CD14-positive monocyte (primary cell): ENCODE results near the gene MALRD1. TPM values are rescaled to one million over a fixed set of nuclear protein-coding genes. Genes with fewer than 3 reads are reported as not detected.

Source experiments
- DNase-seq, 3 donors: peaks; one replicate each; pipeline ENCODE4 v3.0.0-alpha.2; 2011 to 2022
- H2AFZ ChIP-seq: 2 replicates; pipeline ENCODE4 v1.6.0; 2012; ENCODE audit warnings: mild to moderate bottlenecking, low read depth, low read length, inconsistent platforms; ENCODE audit not compliant: insufficient read depth, poor library complexity, severe bottlenecking
- H3K27ac ChIP-seq, 2 donors: 1 replicate in 1 of 2; 2 replicates in 1 of 2; pipeline ENCODE4 v1.5.1; 2012 to 2013; ENCODE audit warnings: low read length in 2 of 2, control low read depth in 1 of 2, inconsistent platforms in 1 of 2, low read depth in 1 of 2, mild to moderate bottlenecking in 1 of 2
- H3K27me3 ChIP-seq, 2 donors: one replicate each; pipeline versions ENCODE4 v1.6.0 to v1.6.1; 2011 to 2013; ENCODE audit warnings: low read length in 2 of 2; ENCODE audit not compliant: control insufficient read depth in 2 of 2, insufficient read depth in 2 of 2
- H3K36me3 ChIP-seq, 2 donors: replicated peaks in 1 of 2; 1 replicate in 1 of 2; 2 replicates in 1 of 2; pipeline versions ENCODE4 v1.5.1 to v1.6.1; 2012 to 2013; ENCODE audit warnings: low read length in 2 of 2, control low read depth in 1 of 2, inconsistent platforms in 1 of 2, mild to moderate bottlenecking in 1 of 2; ENCODE audit not compliant: insufficient read depth in 2 of 2, control insufficient read depth in 1 of 2
- H3K4me1 ChIP-seq, 2 donors: 1 replicate in 1 of 2; 2 replicates in 1 of 2; pipeline versions ENCODE4 v1.5.1 to v1.6.1; 2012 to 2013; ENCODE audit warnings: low read length in 2 of 2, control low read depth in 1 of 2, inconsistent platforms in 1 of 2, mild to moderate bottlenecking in 1 of 2, moderate library complexity in 1 of 2; ENCODE audit not compliant: insufficient read depth in 2 of 2, control insufficient read depth in 1 of 2
- H3K4me2 ChIP-seq: replicated peaks from 2 replicates; pipeline ENCODE3; 2012; ENCODE audit warnings: low read length, moderate library complexity, mild to moderate bottlenecking; ENCODE audit not compliant: poor library complexity, severe bottlenecking; ENCODE audit errors: extremely low read depth
- H3K4me3 ChIP-seq, 3 experiments: fragments of 200-600 bp in 1 of 3; sonication (generic) in 1 of 3; replicated peaks in 1 of 3; 1 replicate in 2 of 3; 2 replicates in 1 of 3; pipeline ENCODE4 v1.5.1; 2011 to 2013; ENCODE audit warnings: low read length in 3 of 3, mild to moderate bottlenecking in 3 of 3, control low read depth in 2 of 3, low read depth in 2 of 3, inconsistent platforms in 1 of 3, moderate library complexity in 1 of 3
- H3K79me2 ChIP-seq: 2 replicates; pipeline ENCODE4 v1.6.0; 2012; ENCODE audit warnings: mild to moderate bottlenecking, control low read depth, inconsistent platforms, low read length, moderate library complexity; ENCODE audit not compliant: insufficient read depth
- H3K9ac ChIP-seq: 2 replicates; pipeline ENCODE4 v1.6.0; 2017; ENCODE audit warnings: low read length, mild to moderate bottlenecking; ENCODE audit not compliant: insufficient read depth, poor library complexity, severe bottlenecking
- H3K9me3 ChIP-seq, 2 donors: replicated peaks in 1 of 2; 1 replicate in 1 of 2; 2 replicates in 1 of 2; pipeline versions ENCODE4 v1.5.1 to v1.6.1; 2012 to 2013; ENCODE audit warnings: low read length in 2 of 2, control low read depth in 1 of 2; ENCODE audit not compliant: control insufficient read depth in 1 of 2, insufficient read depth in 1 of 2
- H4K20me1 ChIP-seq: 2 replicates; pipeline ENCODE4 v1.6.0; 2012; ENCODE audit warnings: mild to moderate bottlenecking, low read length, control low read depth, moderate library complexity; ENCODE audit not compliant: insufficient read depth
- H3K27ac Mint-ChIP-seq, 7 donors: one replicate each; pipeline ENCODE4 v1.8.0; 2020; ENCODE audit warnings: mild to moderate bottlenecking in 7 of 7, mixed read lengths in 7 of 7, moderate library complexity in 6 of 7, inconsistent platforms in 2 of 7
- H3K27me3 Mint-ChIP-seq, 3 donors: one replicate each; pipeline ENCODE4 v1.8.0; 2021 to 2022; ENCODE audit warnings: low read depth in 3 of 3, mild to moderate bottlenecking in 3 of 3, mixed read lengths in 3 of 3, moderate library complexity in 3 of 3, inconsistent platforms in 1 of 3
- H3K36me3 Mint-ChIP-seq, 2 donors: one replicate each; pipeline ENCODE4 v1.8.0; 2020; ENCODE audit warnings: mixed read lengths in 2 of 2, inconsistent platforms in 1 of 2, mild to moderate bottlenecking in 1 of 2
- H3K4me1 Mint-ChIP-seq: one replicate; pipeline ENCODE4 v1.8.0; 2020; ENCODE audit warnings: mild to moderate bottlenecking, mixed read lengths
- H3K4me3 Mint-ChIP-seq, 2 donors: one replicate each; pipeline ENCODE4 v1.8.0; 2020; ENCODE audit warnings: mild to moderate bottlenecking in 2 of 2, mixed read lengths in 2 of 2, moderate library complexity in 1 of 2
- H3K9me3 Mint-ChIP-seq, 7 donors: one replicate each; pipeline ENCODE4 v1.8.0; 2020 to 2022; ENCODE audit warnings: mixed read lengths in 7 of 7, mild to moderate bottlenecking in 6 of 7, moderate library complexity in 6 of 7, inconsistent platforms in 2 of 7
- CTCF ChIP-seq: fragments of 200-600 bp; IDR thresholded peaks from one replicate; pipeline ENCODE4 v1.8.0; 2022; ENCODE audit warnings: antibody characterized with exemption, mild to moderate bottlenecking
- WGBS: methylation state at CpG from one replicate; pipeline ENCODE4 v1.1.5; 2013; ENCODE audit warnings: missing lambda C conversion rate; ENCODE audit not compliant: insufficient coverage; 5-methylcytosine and 5-hydroxymethylcytosine counted together
- intact Hi-C, 2 donors: fragments of 100-400 bp; cut with micrococcal nuclease; formaldehyde crosslinking; loops; one replicate each; pipeline versions ENCODE4 v1.15.0 to v1.15.1; 2023
- polyA plus RNA-seq, 3 donors: library from polyadenylated mRNA; depleted of rRNA in 1 of 3; unstranded in 2 of 3; stranded (reverse) in 1 of 3; fragments of 300-500 nt in 2 of 3; fragments of >200 nt in 1 of 3; fragmentation: Illumina TruSeq in 2 of 3; gene quantifications; 1 replicate in 2 of 3; 2 replicates in 1 of 3; pipeline ENCODE4 v1.2.3, GENCODE V29; 2012 to 2021

Gene MALRD1
- polyA plus RNA-seq, 3 donors: not detected

- H3K4me2 ChIP-seq: no peak overlapping the region
- H3K79me2 ChIP-seq: no peaks in the 10 kb centered on the region
- intact Hi-C loops: no loop called here
- H3K4me1 Mint-ChIP-seq: no peaks in the 10 kb centered on the region
- TF ChIP-seq CTCF: no peak
- no peak overlapping the region for H3K27ac ChIP-seq
- no peak overlapping the region for H2AFZ ChIP-seq
- H3K9ac ChIP-seq: no peak overlapping the region
- H4K20me1 ChIP-seq: no peaks in the 10 kb centered on the region
- H3K4me1 ChIP-seq: no peaks in the 10 kb centered on the region
- peaks cover 0 to 2% (median 0%) of the 10 kb centered on the region in 3 donors for H3K27me3 Mint-ChIP-seq
- no peak overlapping the region for H3K4me3 Mint-ChIP-seq
- no peak for DNase-seq
- no CpG with 5 or more reads among the region's 1 CpG for WGBS
- H3K36me3 Mint-ChIP-seq: no peaks in the 10 kb centered on the region
- H3K9me3 ChIP-seq: peaks cover 0 to 7% of the 10 kb centered on the region in 2 donors
- H3K27me3 ChIP-seq: no peaks in the 10 kb centered on the region
- no peak overlapping the region for H3K27ac Mint-ChIP-seq
- H3K9me3 Mint-ChIP-seq: peaks cover 0 to 15% (median 4%) of the 10 kb centered on the region in 7 donors
- no peak overlapping the region for H3K4me3 ChIP-seq
- no peaks in the 10 kb centered on the region for H3K36me3 ChIP-seq
Measured at GRCh38 chr10:19231034-19231433, 182.4 kb downstream of the MALRD1 start.

GRCh38 chr10:19245889-19246752 is 197.5 kb downstream of the MALRD1 start:
- no peaks in the 10 kb centered on the region for H4K20me1 ChIP-seq
- H3K79me2 ChIP-seq: no peaks in the 10 kb centered on the region
- TF ChIP-seq CTCF: no peak
- H3K9ac ChIP-seq: no peak overlapping the region
- H3K27me3 ChIP-seq: no peaks in the 10 kb centered on the region
- Mint-ChIP-seq H3K27ac (no peak overlapping the region), H3K36me3 (no peaks in the 10 kb centered on the region), H3K9me3 (peaks cover 0 to 6% (median 4%) of the 10 kb centered on the region in 7 donors), H3K4me3 (no peak overlapping the region), H3K4me1 (no peaks in the 10 kb centered on the region), H3K27me3 (no peaks in the 10 kb centered on the region)
- 100% methylated on average over 1 of the region's 2 CpGs for WGBS
- H3K9me3 ChIP-seq: no peaks in the 10 kb centered on the region
- H3K4me2 ChIP-seq: no peak overlapping the region
- H3K4me3 ChIP-seq: no peak overlapping the region
- intact Hi-C loops: no loop called here
- no peaks in the 10 kb centered on the region for H3K36me3 ChIP-seq
- H3K4me1 ChIP-seq: no peaks in the 10 kb centered on the region
- no peak overlapping the region for H2AFZ ChIP-seq
- DNase-seq: no peak
- H3K27ac ChIP-seq: no peak overlapping the region
